ENCODE measurements around the gene NELL1.
"Not testable (repeated sequence)": the region's sequence is repeated elsewhere in the genome, so short reads cannot be mapped to it uniquely, and the experiment has no call there.

NELL1 gene

DNA sequence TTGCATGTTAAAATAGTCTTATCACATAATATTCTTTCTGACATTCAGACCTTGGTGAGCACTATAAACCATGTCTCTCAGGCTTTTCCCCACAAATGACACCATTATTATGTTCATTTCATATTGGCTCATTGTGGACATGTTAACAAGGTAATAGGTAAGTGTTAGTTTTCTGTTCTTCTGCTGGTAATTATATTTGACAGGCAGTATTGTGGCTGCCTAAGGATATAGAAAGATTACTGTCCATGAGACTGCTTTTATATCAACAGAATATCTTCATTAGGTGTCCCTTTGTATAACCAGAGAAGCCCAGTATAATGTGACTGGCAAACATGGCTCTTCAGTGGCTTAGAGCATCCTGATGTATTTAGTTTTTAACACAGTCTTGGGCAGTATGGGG, 590.7 kb downstream of the NELL1 start:
- H3K4me3 ChIP-seq, result no peak overlapping the region
- H3K36me3 ChIP-seq, result no peaks in the 10 kb centered on the region
- no peaks in the 10 kb centered on the region for H3K9me3 ChIP-seq
- no peaks in the 10 kb centered on the region for H4K20me1 ChIP-seq
- no peak for TF ChIP-seq Cebpa-rat (IDR thresholded peaks at IDR 0.05)
- H3K9ac ChIP-seq, result no peak overlapping the region
- H3K4me2 ChIP-seq, result no peak overlapping the region
- no peaks in the 10 kb centered on the region for H3K27me3 ChIP-seq
- no peaks in the 10 kb centered on the region for H3K4me1 ChIP-seq
- H3K27ac ChIP-seq, result no peak overlapping the region

DNA sequence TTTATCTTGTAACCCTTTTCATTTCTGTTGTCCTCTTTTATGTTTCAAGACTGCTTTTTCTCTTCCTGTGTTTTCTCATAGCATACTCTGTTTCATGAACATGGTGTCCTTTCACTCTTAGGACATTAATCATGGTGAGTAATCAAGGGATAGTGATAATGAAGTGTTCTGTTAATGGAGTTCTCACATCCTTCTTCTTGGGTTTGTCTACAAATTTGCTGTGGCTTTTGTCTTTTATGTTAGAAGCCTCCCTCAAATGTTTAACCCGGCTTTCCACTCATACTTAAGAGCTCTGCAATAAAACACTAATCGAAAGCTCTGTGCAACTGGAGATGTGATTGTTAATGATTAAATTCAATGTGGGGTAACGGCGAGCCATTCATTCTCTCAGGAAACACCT, 593.6 kb downstream of the NELL1 start:
- no peaks in the 10 kb centered on the region for H3K36me3 ChIP-seq
- no peaks in the 10 kb centered on the region for H3K4me1 ChIP-seq
- no peak for TF ChIP-seq Cebpa-rat (IDR thresholded peaks at IDR 0.05)
- H3K4me2 ChIP-seq, result no peak overlapping the region
- no peaks in the 10 kb centered on the region for H3K27me3 ChIP-seq
- H3K9me3 ChIP-seq, result no peaks in the 10 kb centered on the region
- H3K9ac ChIP-seq, result no peak overlapping the region
- no peak overlapping the region for H3K4me3 ChIP-seq
- H3K27ac ChIP-seq, result no peak overlapping the region
- no peaks in the 10 kb centered on the region for H4K20me1 ChIP-seq

DNA sequence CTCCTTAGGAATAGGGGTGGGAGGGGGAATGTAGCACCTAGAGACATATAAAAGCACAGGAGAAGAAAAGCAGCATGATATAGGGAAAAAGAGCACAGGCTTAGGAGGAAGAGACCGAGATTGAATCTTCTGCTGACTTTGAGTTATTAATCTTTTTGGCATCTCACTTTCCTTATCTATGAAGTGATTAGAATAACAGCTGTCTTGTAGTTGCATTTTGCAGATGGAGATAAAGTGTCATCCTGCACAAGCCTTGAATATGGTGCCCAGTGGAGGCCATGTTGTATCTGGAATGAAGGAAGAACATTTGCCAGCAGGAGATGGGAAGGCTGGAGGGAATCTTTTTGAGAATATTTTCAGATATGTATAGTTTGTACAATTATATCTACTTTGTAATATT, 594.7 kb downstream of the NELL1 start:
- H3K9me3 ChIP-seq, result no peaks in the 10 kb centered on the region
- H3K27me3 ChIP-seq, result no peaks in the 10 kb centered on the region
- H4K20me1 ChIP-seq, result no peaks in the 10 kb centered on the region
- H3K36me3 ChIP-seq, result no peaks in the 10 kb centered on the region
- TF ChIP-seq Cebpa-rat (IDR thresholded peaks at IDR 0.05), result no peak
- no peak overlapping the region for H3K9ac ChIP-seq
- no peak overlapping the region for H3K4me2 ChIP-seq
- H3K27ac ChIP-seq, result no peak overlapping the region
- H3K4me1 ChIP-seq, result no peaks in the 10 kb centered on the region
- H3K4me3 ChIP-seq, result no peak overlapping the region

DNA sequence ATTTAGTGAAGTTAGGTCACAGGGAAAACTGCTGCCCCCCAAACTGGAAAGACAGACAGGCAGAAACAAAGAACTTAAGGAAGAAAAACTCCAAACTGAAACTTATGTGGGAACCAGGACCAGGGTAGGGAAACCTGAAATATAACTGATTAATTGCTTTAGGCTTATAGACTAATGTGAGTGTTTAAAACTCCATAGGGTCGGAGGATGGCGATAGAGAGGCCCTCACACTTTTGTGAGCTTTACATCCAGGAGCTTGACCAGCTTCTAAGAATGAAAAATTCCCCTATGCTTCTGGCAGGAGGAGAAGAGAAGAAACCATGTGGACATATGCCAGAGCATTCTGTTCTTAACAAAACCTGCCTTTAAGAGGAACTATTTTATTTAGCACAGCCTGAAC, 598.6 kb downstream of the NELL1 start:
- no peaks in the 10 kb centered on the region for H3K9me3 ChIP-seq
- H3K36me3 ChIP-seq, result no peaks in the 10 kb centered on the region
- H4K20me1 ChIP-seq, result no peaks in the 10 kb centered on the region
- no peaks in the 10 kb centered on the region for H3K27me3 ChIP-seq
- H3K4me3 ChIP-seq, result no peak overlapping the region
- H3K9ac ChIP-seq, result no peak overlapping the region
- no peak overlapping the region for H3K4me2 ChIP-seq
- no peak for TF ChIP-seq Cebpa-rat (IDR thresholded peaks at IDR 0.05)
- no peaks in the 10 kb centered on the region for H3K4me1 ChIP-seq
- no peak overlapping the region for H3K27ac ChIP-seq

DNA sequence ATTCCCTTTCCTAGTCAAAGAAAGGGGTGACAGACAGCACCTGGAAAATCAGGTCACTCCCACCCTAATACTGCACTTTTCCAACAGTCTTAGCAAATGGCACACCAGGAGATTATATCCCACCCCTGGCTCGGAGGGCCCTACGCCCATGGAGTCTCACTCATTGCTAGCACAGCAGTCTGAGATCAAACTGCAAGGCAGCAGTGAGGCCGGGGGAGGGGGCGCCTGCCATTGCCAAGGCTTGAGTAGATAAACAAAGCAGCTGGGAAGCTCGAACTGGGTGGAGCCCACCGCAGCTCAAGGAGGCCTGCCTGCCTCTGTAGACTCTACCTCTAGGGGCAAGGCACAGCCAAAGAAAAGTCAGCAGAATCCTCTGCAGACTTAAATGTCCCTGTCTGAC, 602.8 kb downstream of the NELL1 start:
- not testable (repeated sequence) for H3K27me3 ChIP-seq, H3K4me2 ChIP-seq, H3K9me3 ChIP-seq, H3K4me1 ChIP-seq, H4K20me1 ChIP-seq, H3K27ac ChIP-seq, H3K4me3 ChIP-seq, H3K9ac ChIP-seq, H3K36me3 ChIP-seq

DNA sequence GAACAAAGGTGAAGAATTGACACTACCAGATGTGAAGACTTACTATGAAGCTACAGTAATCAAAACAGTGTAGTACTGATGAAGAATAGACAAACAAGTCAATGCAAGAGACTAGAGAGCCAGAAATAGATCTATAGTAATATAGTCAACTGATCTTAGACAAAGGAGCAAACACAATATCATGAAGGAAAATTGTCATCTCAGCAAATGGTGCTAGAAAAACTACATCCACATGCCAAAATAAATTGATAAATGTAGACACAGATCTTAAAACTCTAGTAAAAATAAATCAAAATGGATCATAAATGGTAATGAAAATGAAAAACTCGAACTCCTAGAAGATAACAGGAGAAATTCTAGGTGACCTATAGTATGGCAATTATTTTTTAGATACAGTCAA, 609.5 kb downstream of the NELL1 start:
- Histone ChIP-seq H4K20me1 (no peaks in the 10 kb centered on the region), H3K27ac (no peak overlapping the region), H3K9ac (no peak overlapping the region), H3K4me2 (no peak overlapping the region), H3K36me3 (no peaks in the 10 kb centered on the region), H3K9me3 (no peaks in the 10 kb centered on the region), H3K4me3 (no peak overlapping the region), H3K27me3 (no peaks in the 10 kb centered on the region), H3K4me1 (no peaks in the 10 kb centered on the region)
- no peak for TF ChIP-seq Cebpa-rat (IDR thresholded peaks at IDR 0.05)

DNA sequence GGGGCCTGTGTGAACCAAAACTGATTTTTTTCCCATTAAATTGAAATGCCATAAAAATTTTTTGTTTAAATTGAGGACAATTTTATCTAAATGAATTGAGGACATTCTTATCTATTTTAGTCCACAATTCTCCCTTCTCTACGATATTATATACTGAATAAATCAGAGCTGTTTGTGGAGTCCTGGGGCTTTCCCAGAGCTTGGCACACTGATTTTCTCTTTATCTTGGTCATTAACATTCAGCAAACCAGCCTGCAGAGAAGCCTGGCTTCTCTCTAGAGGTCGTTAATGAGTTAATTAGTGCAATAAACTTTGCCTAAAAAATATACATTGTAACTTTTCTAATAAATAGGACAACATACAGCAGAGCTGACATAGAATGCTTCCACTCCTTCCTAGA, 615.7 kb downstream of the NELL1 start:
- Histone ChIP-seq H3K4me3 (no peak overlapping the region), H3K27me3 (no peaks in the 10 kb centered on the region), H3K27ac (no peak overlapping the region), H3K9ac (no peak overlapping the region), H3K4me2 (no peak overlapping the region), H3K4me1 (no peaks in the 10 kb centered on the region), H3K36me3 (no peaks in the 10 kb centered on the region), H3K9me3 (peaks cover 5% of the 10 kb centered on the region; the same call in 1 of the 2 replicates), H4K20me1 (no peaks in the 10 kb centered on the region)
- TF ChIP-seq Cebpa-rat (IDR thresholded peaks at IDR 0.05), result no peak

DNA sequence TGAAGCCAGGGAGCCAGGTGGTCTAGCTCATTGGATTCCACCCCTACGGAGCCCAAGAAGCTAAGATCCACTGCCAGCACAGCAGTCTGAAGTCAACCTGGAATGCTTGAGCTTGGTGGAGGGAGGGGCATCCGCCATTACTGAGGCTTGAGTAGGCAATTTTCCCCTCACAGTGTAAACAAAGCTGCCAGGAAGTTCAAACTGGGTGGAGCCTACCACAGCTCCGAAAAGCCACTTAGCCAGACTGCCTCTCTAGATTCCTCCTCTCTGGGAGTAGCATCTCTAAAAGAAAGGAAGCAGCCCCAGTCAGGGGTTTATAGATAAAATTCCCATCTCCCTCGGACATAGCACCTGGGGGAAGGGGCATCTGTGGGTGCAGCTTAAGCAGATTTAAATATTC, 620.3 kb downstream of the NELL1 start:
- Histone ChIP-seq H3K4me1 (no peaks in the 10 kb centered on the region), H3K27ac (no peak overlapping the region), H3K9ac (no peak overlapping the region), H3K4me3 (no peak overlapping the region), H3K27me3 (no peaks in the 10 kb centered on the region), H3K9me3 (peaks cover 5% of the 10 kb centered on the region; the same call in 1 of the 2 replicates), H3K36me3 (no peaks in the 10 kb centered on the region), H4K20me1 (no peaks in the 10 kb centered on the region), H3K4me2 (no peak overlapping the region)
- TF ChIP-seq Cebpa-rat (IDR thresholded peaks at IDR 0.05), result no peak

DNA sequence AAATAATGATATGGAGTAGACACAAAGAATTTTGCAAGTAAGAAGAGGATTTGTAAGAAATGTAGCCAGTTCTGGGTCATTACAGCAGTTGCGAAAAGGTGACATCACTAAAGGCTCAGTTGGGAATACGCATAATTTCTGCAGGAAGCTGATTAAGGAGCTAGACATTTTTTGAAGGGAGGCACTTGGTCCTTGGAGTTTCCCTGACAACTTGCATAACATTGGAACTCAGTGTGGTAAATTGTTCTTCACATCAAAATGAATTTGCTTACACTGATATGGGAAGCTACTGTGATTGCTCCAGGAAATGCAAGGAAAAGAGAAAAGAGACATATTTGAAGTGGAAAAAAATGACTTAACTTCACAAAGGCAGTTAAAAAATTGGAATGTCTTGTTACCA, 626.1 kb downstream of the NELL1 start:
- TF ChIP-seq Cebpa-rat (IDR thresholded peaks at IDR 0.05), result no peak
- no peaks in the 10 kb centered on the region for H3K4me1 ChIP-seq
- H3K9ac ChIP-seq, result no peak overlapping the region
- H3K27me3 ChIP-seq, result no peaks in the 10 kb centered on the region
- no peak overlapping the region for H3K27ac ChIP-seq
- no peaks in the 10 kb centered on the region for H3K36me3 ChIP-seq
- no peaks in the 10 kb centered on the region for H4K20me1 ChIP-seq
- no peak overlapping the region for H3K4me2 ChIP-seq
- H3K9me3 ChIP-seq, result no peaks in the 10 kb centered on the region
- H3K4me3 ChIP-seq, result no peak overlapping the region

DNA sequence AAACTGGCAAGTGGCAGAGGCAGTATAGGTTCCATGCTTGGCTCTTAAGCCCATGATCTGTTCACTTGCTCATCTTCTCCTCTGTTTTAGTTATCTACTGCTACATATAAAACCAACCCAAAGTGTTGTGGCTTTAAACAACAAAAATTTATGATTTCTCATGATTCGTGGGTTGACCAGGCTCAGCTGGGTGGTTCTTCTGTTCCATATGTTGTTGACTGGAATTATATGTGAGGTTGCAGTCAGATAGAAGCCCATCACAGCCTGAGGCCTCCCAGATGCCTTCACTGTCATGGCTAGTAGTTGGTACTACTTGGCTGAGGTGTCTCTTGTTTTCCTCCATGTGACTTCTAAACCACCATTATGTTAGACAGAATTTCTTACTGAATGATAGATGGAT, 632.6 kb downstream of the NELL1 start:
- H3K4me1 ChIP-seq, result no peaks in the 10 kb centered on the region
- no peak for TF ChIP-seq Cebpa-rat (IDR thresholded peaks at IDR 0.05)

DNA sequence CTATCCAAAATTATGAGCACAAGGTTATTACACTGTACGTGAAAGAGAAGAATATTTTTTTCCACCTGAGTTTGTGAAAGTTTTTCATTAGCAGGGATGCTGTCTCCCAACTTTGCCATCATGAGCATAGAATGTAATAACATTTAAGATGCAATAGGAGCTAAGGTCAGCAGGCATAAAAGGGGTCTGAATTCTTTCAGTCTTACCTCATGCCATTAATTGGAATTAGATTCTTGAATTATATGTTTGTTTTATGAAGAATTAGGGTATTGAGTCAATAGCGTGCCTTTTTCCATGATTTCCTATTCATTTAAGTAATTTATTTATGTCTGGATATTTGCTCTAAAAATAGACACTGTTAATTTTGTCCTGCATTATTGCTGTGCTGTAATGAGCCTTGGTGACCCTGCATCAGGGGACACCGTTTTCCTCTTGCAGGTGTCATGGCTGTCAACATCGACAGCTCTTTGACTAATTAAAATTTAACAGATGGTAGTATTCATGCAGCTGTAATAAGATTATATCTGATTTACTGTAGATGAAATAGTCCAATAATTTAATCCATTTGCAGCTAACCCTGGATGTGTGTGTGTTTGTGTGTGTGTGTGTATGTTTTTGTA, 637.5 kb downstream of the NELL1 start:
- Histone ChIP-seq H3K27ac (no peak overlapping the region), H3K9me3 (no peaks in the 10 kb centered on the region; the same call in 1 of the 2 replicates), H3K4me1 (peaks cover 12% of the 10 kb centered on the region), H4K20me1 (no peaks in the 10 kb centered on the region), H3K9ac (no peak overlapping the region), H3K4me3 (no peak overlapping the region), H3K4me2 (no peak overlapping the region), H3K27me3 (no peaks in the 10 kb centered on the region), H3K36me3 (no peaks in the 10 kb centered on the region)
- TF ChIP-seq Cebpa-rat (IDR thresholded peaks at IDR 0.05), result no peak

More for the DNA sequence above, 632.6 kb downstream of the NELL1 start:
- Histone ChIP-seq H3K4me2 (no peak overlapping the region), H4K20me1 (no peaks in the 10 kb centered on the region), H3K27me3 (no peaks in the 10 kb centered on the region), H3K4me3 (no peak overlapping the region), H3K9me3 (no peaks in the 10 kb centered on the region; the same call in 1 of the 2 replicates), H3K27ac (no peak overlapping the region), H3K9ac (no peak overlapping the region), H3K36me3 (no peaks in the 10 kb centered on the region)
